ENCODE measurements around the gene TRIAP1. TPM values are rescaled to one million over a fixed set of nuclear protein-coding genes. Genes with fewer than 3 reads are reported as not detected.

Gene TRIAP1
- total and polyA plus RNA-seq, 4 donors = 9.6 to 32.9 (median 22.8) TPM

DNA sequence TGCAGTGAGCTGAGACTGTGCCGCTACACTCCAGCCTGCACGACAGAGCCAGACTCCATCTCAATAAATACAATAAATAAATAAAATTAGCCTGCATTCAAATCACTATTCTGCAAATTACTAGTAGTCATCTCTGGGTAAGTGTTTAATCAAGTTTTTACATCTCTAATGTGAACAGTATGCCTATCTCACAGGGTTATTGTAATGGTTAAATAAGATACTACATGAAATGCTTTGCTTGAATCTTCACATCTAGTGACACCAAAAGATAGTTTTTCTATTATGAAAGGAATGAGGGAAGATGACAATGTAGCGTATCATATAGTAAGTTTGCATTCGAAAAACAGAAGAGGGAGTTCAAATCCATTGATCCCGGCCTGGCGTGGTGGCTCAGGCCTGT lies 21.3 kb upstream of the TRIAP1 start:
- Histone ChIP-seq H3K27me3 (ENCODE audit: control insufficient read depth in 3 of 3, insufficient read depth in 3 of 3, low read length in 2 of 3) (no peaks in the 10 kb centered on the region), H3K4me3 (no peak overlapping the region), H3K36me3 (ENCODE audit: control insufficient read depth in 4 of 4, insufficient read depth in 4 of 4, low read length in 4 of 4) (peaks cover 27 to 37% (median 29%) of the 10 kb centered on the region in 4 donors), H3K27ac (ENCODE audit: low read depth in 1 of 2, low read length in 1 of 2) (no peak overlapping the region), H3K9ac (ENCODE audit: insufficient read depth in 1 of 2, low read length in 2 of 2) (no peak overlapping the region), H3K9me3 (ENCODE audit: control insufficient read depth in 4 of 4, insufficient read depth in 3 of 4, low read length in 3 of 4) (no peaks in the 10 kb centered on the region), H3K4me1 (ENCODE audit: control insufficient read depth in 5 of 5, insufficient read depth in 5 of 5, low read length in 5 of 5) (peaks cover 0 to 19% (median 5%) of the 10 kb centered on the region in 5 donors)
- TF ChIP-seq, protein P1, sequence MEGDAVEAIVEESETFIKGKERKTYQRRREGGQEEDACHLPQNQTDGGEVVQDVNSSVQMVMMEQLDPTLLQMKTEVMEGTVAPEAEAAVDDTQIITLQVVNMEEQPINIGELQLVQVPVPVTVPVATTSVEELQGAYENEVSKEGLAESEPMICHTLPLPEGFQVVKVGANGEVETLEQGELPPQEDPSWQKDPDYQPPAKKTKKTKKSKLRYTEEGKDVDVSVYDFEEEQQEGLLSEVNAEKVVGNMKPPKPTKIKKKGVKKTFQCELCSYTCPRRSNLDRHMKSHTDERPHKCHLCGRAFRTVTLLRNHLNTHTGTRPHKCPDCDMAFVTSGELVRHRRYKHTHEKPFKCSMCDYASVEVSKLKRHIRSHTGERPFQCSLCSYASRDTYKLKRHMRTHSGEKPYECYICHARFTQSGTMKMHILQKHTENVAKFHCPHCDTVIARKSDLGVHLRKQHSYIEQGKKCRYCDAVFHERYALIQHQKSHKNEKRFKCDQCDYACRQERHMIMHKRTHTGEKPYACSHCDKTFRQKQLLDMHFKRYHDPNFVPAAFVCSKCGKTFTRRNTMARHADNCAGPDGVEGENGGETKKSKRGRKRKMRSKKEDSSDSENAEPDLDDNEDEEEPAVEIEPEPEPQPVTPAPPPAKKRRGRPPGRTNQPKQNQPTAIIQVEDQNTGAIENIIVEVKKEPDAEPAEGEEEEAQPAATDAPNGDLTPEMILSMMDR (IDR thresholded peaks at IDR 0.05; ENCODE audit: control extremely low read depth, extremely low read depth) = no peak
- no peak for DNase-seq
- no peak for ATAC-seq (ENCODE audit: insufficient read depth, low FRiP score)
- 95 to 98% methylated on average over 6 of the region's 6 CpGs for WGBS, 2 donors

DNA sequence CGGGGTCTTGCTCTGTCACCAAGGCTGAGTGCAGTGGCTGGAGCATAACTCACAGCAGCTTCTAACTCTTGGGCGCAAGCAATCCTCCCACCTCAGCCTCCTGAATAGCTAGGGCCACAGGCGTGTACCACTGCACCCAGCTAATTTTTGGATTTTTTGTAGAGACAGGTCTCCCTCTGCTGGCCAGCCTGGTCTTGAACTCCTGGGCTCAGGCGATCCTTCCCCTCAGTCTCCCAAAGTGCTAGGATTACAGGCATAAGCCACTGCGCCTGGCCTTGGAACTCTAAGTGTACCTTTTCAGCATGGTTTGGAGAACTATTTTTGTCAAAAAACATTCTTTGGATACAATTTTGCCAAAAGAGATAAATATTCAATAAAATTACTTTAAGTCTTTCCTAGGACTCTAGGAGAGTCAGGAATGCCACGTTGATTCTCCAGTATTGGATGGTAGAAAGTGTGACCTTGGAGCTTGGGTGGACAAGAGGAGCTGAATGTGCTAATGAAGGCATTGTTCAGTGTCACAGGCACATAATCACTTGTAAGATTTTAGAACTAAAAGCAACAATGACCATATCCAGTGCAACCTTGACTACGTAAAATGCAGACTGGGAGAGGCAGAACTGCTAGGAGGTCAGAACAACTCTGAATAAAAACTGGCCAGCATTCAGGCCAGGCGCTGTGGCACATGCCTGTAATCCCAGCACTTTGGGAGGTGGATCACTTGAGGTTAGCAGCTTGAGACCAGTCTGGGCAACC lies 20.6 kb upstream of the TRIAP1 start:
- TF ChIP-seq, protein P1 (IDR thresholded peaks at IDR 0.05; ENCODE audit: control extremely low read depth, extremely low read depth) = peak; percentile 16
- WGBS, 2 donors = 70 to 72% methylated on average over 8 of the region's 8 CpGs
- Histone ChIP-seq H3K36me3 (ENCODE audit: control insufficient read depth in 4 of 4, insufficient read depth in 4 of 4, low read length in 4 of 4) (peaks cover 31 to 44% (median 35%) of the 10 kb centered on the region in 4 donors), H3K4me3 (no peak overlapping the region), H3K27ac (ENCODE audit: low read depth in 1 of 2, low read length in 1 of 2) (no peak overlapping the region), H3K9me3 (ENCODE audit: control insufficient read depth in 4 of 4, insufficient read depth in 3 of 4, low read length in 3 of 4) (no peaks in the 10 kb centered on the region), H3K4me1 (ENCODE audit: control insufficient read depth in 5 of 5, insufficient read depth in 5 of 5, low read length in 5 of 5) (peaks cover 0 to 19% (median 3%) of the 10 kb centered on the region in 5 donors), H3K27me3 (ENCODE audit: control insufficient read depth in 3 of 3, insufficient read depth in 3 of 3, low read length in 2 of 3) (no peaks in the 10 kb centered on the region), H3K9ac (ENCODE audit: insufficient read depth in 1 of 2, low read length in 2 of 2) (peak overlapping the region in 1 of 2 donors; percentile 7)
- ATAC-seq (ENCODE audit: insufficient read depth, low FRiP score) (no peak), DNase-seq (peak; percentile 35 to 42 (median 37))

DNA sequence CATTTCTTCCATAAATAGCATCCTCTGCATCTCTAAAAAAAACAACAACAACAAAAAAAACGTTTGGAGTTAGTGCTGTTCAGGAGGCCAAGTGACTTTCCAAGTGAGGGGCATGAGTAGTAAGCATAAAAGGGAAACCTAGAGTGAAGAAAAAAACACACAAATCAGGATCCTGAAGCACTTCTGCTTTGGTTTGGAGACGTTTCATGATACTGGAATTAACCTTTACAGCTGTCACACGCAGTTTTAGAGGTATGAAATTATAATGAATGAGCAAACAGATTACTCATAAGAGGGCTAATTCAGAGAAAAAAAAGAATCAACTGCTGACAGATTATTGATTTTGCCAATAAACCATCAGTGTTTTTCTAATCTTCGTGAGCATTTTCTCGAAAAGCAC lies 19.6 kb upstream of the TRIAP1 start:
- DNase-seq (no peak), ATAC-seq (ENCODE audit: insufficient read depth, low FRiP score) (no peak)
- no peaks in the 10 kb centered on the region for H3K9me3 ChIP-seq (ENCODE audit: control insufficient read depth in 4 of 4, insufficient read depth in 3 of 4, low read length in 3 of 4)
- WGBS, 2 donors = 46 to 54% methylated on average over 5 of the region's 5 CpGs
- H3K9ac ChIP-seq (ENCODE audit: insufficient read depth in 1 of 2, low read length in 2 of 2) = no peak overlapping the region
- TF ChIP-seq, protein P1 (IDR thresholded peaks at IDR 0.05; ENCODE audit: control extremely low read depth, extremely low read depth) = no peak
- H3K4me1 ChIP-seq (ENCODE audit: control insufficient read depth in 5 of 5, insufficient read depth in 5 of 5, low read length in 5 of 5) = peaks cover 0 to 19% (median 3%) of the 10 kb centered on the region in 5 donors
- H3K36me3 ChIP-seq (ENCODE audit: control insufficient read depth in 4 of 4, insufficient read depth in 4 of 4, low read length in 4 of 4) = peaks cover 35 to 53% (median 41%) of the 10 kb centered on the region in 4 donors
- H3K27me3 ChIP-seq (ENCODE audit: control insufficient read depth in 3 of 3, insufficient read depth in 3 of 3, low read length in 2 of 3) = no peaks in the 10 kb centered on the region
- no peak overlapping the region for H3K4me3 ChIP-seq
- H3K27ac ChIP-seq (ENCODE audit: low read depth in 1 of 2, low read length in 1 of 2) = no peak overlapping the region
